Panc1 (cell line): ENCODE results near the gene CDKN2B-AS1.

ENCODE experiments used
- POLR2AphosphoS5 ChIP-seq: IDR thresholded peaks from 2 replicates; pipeline ENCODE4 v1.6.1; 2012; ENCODE audit warnings: mild to moderate bottlenecking, low read depth, low read length, moderate library complexity
- REST ChIP-seq, 2 experiments: IDR thresholded peaks; 2 replicates each; pipeline ENCODE4 v1.6.1; 2011 to 2012; ENCODE audit warnings: low read depth in 2 of 2, control low read depth in 1 of 2, low read length in 1 of 2, mild to moderate bottlenecking in 1 of 2, moderate library complexity in 1 of 2; ENCODE audit not compliant: insufficient read depth in 1 of 2
- TF ChIP-seq, protein P1 (sequence below): fragments of 450-650 bp; IDR thresholded peaks from 2 replicates; pipeline ENCODE4 v1.5.1; 2017; ENCODE audit warnings: mild to moderate bottlenecking

- TF ChIP-seq, protein P1, sequence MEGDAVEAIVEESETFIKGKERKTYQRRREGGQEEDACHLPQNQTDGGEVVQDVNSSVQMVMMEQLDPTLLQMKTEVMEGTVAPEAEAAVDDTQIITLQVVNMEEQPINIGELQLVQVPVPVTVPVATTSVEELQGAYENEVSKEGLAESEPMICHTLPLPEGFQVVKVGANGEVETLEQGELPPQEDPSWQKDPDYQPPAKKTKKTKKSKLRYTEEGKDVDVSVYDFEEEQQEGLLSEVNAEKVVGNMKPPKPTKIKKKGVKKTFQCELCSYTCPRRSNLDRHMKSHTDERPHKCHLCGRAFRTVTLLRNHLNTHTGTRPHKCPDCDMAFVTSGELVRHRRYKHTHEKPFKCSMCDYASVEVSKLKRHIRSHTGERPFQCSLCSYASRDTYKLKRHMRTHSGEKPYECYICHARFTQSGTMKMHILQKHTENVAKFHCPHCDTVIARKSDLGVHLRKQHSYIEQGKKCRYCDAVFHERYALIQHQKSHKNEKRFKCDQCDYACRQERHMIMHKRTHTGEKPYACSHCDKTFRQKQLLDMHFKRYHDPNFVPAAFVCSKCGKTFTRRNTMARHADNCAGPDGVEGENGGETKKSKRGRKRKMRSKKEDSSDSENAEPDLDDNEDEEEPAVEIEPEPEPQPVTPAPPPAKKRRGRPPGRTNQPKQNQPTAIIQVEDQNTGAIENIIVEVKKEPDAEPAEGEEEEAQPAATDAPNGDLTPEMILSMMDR: no peak
- TF ChIP-seq POLR2AphosphoS5 (no peak), REST (IDR thresholded peaks at IDR 0.05; ENCODE audit: insufficient read depth in 1 of 2, low read depth in 2 of 2, low read length in 1 of 2) (no peak)
Observed at GRCh38 chr9:21972361-21972760, 22.2 kb upstream of the CDKN2B-AS1 start.
